GM18873 (cell line): ENCODE results near the gene RPS6KC1.
"Not testable (repeated sequence)": the region's sequence is repeated elsewhere in the genome, so short reads cannot be mapped to it uniquely, and the experiment has no call there.

Experiments
- ATAC-seq: cut with Tn5 transposase; IDR thresholded peaks from one replicate; pipeline ENCODE4 v1.9.1; 2021; ENCODE audit warnings: mild to moderate bottlenecking, moderate library complexity, moderate number of reproducible peaks; ENCODE audit not compliant: unreplicated experiment, low FRiP score

RPS6KC1 gene

DNA sequence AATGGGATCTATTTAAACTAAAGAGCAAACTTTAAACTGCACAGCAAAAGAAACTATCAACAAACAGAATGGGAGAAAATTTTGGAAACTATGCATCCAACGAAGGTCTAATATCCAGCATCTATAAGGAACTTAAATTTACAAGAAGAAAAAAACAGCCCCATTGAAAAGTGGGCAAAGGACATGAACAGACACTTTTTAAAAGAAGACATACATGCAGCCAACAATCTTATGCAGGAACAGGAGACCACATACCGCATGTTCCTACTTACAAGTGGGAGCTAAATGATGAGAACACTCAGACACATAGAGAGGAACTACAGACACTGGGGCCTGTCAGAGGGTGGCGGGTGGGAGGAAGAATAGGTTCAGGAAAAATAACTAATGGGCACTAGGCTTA, 149.6 kb downstream of the RPS6KC1 start:
- ATAC-seq, result no peak

DNA sequence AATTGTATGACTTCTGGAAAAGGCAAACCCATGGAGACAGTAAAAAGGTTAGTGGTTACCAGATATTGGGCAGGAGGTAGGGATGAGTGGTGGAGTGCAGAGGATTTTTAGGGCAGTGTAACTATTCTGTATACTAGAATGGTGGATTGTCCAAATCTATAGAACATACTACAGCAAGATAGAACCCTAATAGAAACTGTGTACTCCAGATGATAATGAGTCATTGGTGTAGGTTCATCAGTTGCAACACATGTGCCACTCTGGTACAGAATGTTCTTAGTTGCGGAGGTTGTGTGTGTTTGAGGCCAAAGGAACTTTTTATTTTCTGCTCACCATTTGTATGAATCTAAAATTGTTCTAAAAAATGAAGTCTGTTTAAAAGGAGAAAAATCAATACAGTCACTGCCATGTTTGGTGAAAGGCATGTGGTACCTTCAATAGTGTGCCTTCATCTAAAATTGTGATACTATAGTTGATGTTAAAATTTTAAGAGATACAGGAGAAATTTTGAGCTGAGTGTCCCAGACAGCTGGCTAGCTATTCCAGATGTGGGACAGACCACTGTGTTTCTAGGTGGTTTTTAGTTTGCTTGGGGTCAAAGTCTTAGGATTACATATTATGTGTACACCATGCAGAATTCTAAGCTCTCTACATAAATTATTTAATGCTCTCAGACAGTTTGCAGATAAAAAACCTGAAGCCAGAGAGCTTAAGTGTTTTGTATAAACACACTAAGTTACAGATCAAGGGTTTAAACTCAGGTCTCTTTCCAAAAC, 150.5 kb downstream of the RPS6KC1 start:
- no peak for ATAC-seq

DNA sequence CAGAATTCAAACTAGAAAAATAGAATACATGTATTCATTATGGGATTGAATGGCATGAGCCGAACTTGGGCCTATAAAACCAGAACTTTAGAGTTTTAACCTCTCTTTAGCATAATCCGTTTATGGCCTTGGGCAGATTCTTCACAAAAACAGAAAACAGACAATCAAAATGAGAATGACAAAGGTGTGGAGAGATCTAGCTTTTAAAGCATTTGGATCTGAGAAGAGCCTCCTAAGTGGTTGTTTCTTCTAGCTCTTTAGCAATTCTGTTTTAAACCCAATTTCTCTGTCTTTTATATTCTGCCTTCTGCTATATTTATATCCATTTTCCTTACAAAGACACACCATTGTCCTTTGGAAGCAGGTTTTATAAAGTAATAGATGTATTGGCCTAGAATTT, 160.2 kb downstream of the RPS6KC1 start:
- ATAC-seq, result no peak

DNA sequence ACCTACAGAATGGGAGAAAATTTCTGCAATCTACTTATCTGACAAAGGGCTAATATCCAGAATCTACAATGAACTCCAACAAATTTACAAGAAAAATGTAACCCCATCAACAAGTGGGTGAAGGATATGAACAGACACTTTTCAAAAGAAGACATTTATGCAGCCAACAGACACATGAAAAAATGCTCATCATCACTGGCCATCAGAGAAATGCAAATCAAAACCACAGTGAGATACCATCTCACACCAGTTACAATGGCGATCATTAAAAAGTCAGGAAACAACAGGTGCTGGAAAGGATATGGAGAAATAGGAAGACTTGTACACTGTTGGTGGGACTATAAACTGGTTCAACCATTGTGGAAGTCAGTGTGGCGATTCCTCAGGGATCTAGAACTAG, 168.0 kb downstream of the RPS6KC1 start:
- not testable (repeated sequence) for ATAC-seq

DNA sequence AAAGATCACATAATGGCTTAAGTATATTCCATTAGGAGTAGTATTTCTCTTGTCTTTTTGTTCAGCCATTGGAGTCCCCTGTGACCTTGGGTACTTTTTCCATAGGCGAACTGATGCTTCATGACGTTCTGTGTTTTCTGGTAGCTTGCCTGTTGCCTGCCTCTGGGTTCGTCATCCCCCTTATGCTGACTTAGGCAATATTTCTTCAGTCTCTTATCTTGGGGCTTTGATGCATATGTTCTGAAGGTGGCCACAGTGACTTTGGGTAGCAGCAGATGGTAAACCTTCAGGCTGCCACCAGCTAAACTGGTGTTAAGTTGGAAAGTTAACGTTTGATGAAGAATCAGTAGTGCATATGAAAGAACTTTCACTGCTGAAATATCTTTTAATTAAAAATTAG, 170.2 kb downstream of the RPS6KC1 start:
- no peak for ATAC-seq

DNA sequence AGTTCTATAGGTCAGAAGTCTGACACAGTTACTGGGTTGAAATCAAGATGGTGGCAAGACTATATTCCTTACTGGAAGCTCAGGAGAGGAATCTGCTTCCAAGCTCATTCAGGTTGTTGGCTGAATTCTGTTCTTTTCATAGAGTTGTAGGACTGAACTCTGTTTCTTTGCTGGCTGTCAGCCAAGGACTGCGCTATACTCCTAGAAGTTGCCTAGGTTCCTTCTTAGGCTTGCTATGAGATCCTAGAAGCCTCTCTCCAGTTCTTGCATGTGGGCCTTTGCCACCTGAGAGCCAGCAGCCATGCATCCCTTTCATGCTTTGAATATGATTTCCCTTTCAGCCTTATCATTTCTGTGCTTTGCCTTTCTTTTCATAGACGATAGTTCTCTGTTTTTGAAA, 176.4 kb downstream of the RPS6KC1 start:
- ATAC-seq, result no peak

DNA sequence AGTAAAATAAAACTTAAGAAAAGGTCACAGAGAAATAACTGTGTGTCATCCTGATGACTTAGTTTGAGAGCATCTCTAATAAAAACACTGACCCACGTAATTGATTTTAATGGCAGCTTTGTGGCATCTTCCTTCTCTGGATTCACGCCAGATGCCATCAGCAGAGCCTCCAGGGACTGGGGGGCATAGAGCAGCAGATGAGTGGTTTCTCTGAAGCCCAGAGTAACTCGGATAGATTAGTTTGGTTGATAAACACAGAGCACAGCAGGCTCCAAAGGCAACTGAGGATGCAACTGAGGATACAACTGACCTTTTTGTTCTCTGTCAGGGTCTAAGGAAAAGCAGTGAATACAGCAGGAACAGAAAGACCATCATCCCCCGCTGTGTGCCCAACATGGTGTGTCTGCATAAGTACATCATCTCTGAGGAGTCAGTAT, 180.8 kb downstream of the RPS6KC1 start:
- ATAC-seq, result no peak

DNA sequence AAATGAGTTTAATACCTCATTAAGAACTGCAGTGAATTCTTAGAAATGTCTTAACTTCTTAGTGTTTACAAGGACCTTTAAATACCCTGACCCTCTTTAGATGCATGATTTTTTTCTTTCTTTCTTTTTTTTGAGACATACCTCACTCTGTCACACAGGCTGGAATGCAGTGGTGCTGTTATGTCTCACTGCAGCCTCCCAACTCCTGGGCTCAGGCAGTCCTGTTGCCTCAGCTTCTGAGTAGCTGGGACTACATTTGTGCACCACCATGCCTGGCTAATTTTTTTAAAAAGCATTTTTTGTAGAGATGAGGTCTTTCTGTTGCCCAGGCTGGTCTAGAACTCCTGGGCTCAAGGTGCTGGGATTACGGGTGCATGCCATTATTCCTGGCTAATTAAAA, 191.8 kb downstream of the RPS6KC1 start:
- no peak for ATAC-seq

DNA sequence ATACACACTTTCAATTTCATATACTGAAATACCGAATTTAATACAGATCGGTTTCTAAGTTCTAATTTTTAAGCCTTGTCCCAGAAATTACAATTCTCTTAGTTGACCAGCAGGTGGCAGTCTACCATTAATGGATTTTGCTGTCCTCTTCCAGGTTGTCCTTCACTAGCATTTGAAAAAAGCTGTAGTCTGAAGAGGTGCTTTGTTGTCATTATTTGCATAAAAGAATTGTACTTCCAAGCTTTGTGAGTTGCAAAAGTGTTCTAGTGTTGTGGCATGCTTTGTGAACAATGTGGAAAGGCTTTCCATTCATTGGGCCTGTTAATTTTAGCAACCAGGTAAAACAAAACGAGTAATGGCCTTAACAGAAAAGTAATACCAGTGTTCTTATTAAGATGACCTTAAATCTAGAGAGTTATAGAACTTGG, 193.6 kb downstream of the RPS6KC1 start:
- no peak for ATAC-seq

DNA sequence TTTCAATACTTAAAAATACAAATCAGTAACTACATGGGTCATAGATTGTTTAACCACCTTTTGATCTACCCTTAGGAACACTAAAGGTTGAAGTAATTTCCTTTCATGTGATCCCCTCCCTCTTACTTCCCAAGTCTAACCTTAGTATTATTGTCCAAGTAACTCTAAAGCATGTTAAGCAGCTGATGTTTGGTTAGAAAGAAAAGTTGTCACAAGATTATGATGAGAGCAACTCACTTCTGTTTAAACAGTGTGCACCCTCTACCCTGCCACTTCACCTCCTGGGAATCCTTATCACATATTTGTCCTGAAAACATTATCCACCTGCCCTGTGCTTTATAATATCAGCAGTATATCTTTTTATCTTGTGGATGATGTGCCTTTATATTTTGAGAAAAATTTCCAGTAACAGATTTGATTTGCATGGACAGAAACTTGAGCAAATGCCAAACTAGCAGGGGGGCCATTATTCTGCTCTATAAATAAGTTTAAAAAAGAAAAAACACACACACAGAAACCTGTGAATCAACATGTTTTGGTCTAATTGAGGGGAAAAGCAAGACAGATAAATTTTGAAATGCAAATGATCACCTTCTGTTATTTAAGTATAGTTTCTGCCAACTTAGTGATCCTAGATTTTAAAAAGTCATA, 194.3 kb downstream of the RPS6KC1 start:
- no peak for ATAC-seq

DNA sequence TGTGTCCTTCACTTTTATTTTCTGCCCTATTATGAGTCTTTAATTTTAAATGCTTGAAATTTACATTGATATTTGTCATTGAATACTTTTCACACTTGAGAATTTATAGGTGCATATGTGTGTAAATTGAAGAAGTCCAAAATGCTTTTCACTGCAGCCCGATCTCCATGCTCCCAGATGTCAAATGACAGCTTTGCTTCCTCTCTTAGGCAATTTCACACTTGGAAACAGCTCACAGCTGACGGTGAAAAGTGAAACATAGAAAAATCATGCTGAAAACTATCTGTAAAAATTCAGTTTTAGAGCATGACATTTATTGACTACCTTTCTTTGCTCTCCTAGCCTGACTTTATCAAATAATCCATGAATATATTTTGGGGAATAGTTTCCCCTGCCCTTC, 196.0 kb downstream of the RPS6KC1 start:
- ATAC-seq, result no peak

DNA sequence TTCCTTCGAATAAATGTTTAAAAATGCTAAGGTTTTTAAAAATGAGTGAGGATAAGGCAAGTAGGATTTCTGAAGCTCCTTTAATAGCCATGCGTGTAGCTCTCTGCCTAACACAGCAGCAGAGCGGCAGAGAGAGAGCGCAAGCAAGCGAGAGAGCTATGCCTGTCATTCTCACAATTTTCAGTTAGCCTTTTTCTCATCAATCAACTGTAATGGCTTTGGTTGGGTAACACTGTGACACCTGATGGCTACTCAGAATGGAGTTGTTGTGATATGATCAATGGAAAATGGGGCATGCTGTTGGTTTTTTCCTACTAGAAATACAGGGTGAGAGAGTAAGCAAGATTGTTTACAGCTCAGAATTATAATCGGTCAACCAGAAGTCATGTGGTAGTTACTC, 198.4 kb downstream of the RPS6KC1 start:
- ATAC-seq, result no peak

DNA sequence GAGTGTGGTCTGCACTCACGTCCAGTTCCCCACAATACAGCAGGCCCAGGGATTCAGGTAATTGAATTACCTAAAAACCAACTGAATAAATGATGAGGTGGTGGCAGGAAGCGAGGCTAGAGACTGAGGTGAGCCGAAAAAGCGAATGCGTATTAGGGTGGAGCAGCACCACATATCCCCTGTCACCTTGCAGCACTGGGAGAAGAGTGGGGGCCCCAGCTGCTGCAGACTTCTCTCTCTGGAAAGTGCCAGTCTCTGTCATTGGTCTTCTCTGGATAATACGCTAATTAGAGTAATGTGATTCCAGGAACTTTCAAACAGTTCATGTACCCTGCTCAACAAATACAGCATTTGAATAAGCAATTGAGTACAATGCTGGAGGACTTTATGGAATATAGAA, 199.0 kb downstream of the RPS6KC1 start:
- ATAC-seq, result no peak

DNA sequence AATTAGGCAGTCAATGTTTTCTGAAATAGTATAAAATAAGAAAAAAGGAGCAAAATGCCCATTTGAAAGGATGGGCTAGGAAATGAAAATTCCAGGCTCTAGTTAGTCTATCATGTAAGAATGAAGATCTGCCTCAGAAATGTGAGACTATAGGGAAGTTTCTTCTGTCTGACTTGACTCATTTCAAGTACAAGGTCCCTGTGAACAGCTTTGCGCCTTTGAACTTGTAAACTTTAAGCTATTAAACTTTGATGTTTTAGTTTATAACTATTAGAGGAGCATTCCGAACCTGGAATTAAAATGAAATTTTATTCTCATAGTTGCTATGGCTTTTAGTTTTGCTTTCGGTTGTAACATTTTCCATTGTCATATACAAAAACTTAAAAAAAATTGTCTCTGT, 199.4 kb downstream of the RPS6KC1 start:
- no peak for ATAC-seq

DNA sequence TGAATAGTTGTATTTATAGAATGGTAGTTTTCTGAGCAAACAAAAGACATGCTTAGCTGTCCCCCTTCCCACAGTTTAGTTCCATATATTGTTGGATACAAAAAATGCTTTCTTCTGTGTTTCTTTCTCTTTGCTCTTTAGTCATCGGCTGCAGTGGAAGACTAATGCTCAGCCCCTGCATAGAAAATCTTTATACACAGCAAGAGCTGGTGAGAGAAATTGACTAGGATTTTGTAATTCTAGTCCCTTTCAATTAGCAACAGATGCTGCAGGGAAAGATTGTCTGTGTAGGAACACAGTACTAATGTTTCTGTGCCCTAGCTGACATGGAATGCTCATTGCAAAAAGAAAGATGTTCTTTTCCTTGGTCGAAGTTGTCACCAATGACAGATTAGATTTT, 200.9 kb downstream of the RPS6KC1 start:
- no peak for ATAC-seq

DNA sequence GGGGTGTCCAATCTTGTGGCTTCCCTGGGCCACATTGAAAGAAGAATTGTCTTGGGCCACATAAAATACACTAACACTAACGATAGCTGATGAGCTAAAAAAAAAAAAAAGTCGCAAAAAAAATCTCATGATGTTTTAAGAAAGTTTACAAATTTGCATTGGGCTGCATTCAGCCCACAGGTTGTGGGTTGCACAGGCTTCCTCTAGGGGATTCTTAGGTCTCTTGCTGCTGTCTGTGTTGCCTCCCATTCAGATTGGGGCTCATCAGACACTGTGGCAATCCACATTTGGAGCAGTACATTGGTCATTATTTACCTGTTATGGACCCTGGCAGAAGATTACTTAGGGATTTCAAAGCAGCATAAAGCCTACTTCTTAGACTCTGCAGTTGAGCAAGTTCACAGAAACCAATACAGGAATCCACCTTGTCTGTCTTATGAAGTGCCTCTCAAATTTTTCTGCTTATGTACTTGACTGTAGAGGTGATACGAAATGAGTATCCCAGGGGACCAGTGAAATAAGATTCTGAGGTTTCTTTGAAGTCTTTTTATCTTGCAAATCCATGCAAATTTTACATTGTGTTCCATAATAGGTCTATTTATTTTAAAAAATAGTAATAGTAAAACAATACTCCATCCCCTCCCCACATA, 205.5 kb downstream of the RPS6KC1 start:
- ATAC-seq, result peak; percentile 80

DNA sequence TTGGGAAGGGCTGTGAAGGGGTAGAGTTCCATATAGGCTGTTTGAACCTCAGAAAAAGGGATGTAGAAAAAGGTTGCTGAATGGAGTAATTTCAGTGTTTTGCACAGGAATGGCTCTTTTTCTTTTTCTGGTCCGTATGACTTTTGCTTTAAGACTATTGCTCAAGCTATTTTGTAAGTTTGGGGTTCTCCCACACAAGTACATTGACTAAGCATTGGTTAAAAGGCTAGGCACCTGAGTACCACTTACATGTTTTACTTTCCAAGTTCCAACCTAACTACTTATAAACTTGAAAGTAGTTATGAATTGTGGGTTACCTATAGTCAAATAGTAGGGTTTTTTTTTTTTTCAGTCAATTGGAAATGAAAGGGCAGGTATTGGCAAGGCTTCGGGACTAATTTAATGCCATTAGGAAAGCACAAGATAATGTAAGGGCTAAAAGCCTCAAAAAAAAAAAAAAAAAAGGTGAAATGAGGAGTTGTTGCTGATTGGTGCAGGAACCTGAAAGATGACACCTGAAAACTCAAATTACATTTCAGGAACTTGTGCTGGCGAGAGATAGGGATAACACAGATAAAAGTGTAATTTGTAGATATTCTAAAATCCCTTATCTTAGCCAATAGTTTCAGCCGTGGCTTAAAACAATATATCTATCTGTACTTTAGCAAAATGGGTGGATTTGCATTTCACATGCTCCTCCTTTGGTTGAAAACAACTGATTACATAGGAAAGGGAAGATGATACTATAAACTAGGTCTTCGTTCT, 209.5 kb downstream of the RPS6KC1 start:
- ATAC-seq, result no peak

DNA sequence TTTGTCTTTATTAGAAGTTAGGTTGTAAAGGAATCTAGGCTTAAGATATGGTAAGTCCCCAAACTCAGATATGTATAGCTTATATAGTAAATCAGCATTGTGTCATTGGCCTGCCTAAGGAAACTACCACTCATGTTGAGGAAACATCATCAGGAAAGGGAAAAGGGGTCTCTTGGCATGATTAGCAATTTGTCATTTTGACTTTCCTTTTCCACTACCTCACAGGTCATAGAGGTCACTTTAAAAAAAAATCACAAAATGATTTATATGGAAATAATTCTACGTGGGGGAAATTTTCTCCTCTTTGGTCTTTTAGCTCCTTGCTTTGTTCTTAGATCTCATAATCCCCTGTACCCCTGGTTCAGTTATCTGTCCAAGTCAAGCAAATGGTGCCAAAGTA, 213.5 kb downstream of the RPS6KC1 start:
- no peak for ATAC-seq

DNA sequence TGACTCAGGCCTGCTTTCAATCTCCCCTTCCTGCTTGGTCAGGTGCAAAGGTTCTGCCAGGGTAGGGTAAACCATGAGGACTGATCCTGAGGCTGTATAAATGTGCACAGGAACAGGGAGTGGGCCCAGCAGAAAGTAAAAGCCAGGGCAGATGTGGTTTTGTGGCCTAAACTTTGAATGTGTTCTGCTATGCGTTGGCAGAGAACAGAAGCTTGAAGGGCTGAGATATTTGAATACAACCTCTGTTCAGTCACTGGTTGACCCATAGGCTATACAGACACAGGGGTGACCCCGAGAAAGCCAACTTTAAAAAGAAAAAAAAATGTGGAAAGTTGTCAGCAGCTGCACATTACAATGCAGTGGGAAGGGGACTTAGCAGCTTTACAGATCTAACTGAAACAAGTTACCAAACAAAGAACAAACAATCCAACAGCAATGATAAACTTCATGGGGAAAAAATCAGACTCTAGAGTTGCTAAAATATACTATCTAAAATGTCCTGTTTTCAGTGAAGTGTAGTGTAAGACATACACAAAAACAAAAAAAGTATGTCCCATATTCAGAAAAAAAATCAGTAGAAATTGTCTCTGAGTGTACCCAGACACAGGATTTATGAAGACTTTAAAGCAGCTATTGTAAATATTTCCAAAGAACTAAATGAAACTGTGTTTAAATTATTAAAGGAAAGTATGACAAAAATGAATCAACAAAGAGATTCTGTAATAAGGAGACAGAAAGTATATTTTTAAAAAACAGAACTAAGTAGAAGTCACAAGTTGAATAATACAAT, 216.1 kb downstream of the RPS6KC1 start:
- ATAC-seq, result no peak

DNA sequence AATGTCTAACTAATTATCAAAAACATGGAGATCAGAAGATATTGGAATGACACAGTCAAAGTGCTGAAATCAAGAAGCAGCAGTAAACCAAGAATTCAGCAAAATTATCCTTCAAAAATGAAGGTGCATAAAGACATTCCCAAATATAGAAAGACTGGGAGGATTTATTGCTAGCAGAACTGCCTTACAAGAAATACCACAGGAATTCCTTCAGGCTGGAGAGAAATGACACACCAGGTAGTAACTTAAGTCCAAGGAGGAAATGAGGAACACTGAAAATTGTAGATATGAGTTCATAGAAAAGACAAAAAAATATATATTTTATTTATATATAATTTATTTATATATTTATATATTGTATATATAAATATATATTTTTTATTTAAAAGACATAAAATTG, 217.2 kb downstream of the RPS6KC1 start:
- ATAC-seq, result no peak
